Neural cell (in vitro differentiated cells): ENCODE measurements around the gene UBALD1. TPM values are rescaled to one million over a fixed set of nuclear protein-coding genes. Genes with fewer than 3 reads are reported as not detected.

Source experiments
- H2AFZ ChIP-seq: fragments of 200-600, 300-800 bp; sonication (generic), shearing (Covaris generic); 2 replicates; pipeline ENCODE4 v1.6.0; 2014; ENCODE audit warnings: low read depth, mild to moderate bottlenecking, antibody characterized with exemption, low read length, moderate library complexity
- H3F3A ChIP-seq: fragments of 200-600 bp; shearing (Covaris generic); 2 replicates; pipeline ENCODE4 v1.6.1; 2016; ENCODE audit warnings: mild to moderate bottlenecking, moderate library complexity, mixed read lengths, antibody characterized with exemption, low read length; ENCODE audit not compliant: insufficient read depth, poor library complexity, severe bottlenecking
- H3K27ac ChIP-seq: fragments of 200-600, 300-800 bp; sonication (generic), shearing (Covaris generic); 2 replicates; pipeline ENCODE4 v1.5.1; 2014; ENCODE audit warnings: mild to moderate bottlenecking, low read length, moderate library complexity
- H3K27me3 ChIP-seq: fragments of 300-800, 200-600 bp; sonication (generic), shearing (Covaris generic); 2 replicates; pipeline ENCODE4 v1.6.0; 2014; ENCODE audit warnings: mild to moderate bottlenecking, low read depth, low read length, moderate library complexity; ENCODE audit not compliant: insufficient read depth
- H3K36me3 ChIP-seq: fragments of 300-800, 200-600 bp; sonication (generic), shearing (Covaris generic); 2 replicates; pipeline ENCODE4 v1.5.1; 2014; ENCODE audit warnings: mild to moderate bottlenecking, antibody characterized with exemption, low read length, moderate library complexity; ENCODE audit not compliant: insufficient read depth
- H3K4me2 ChIP-seq: fragments of 300-800, 200-600 bp; sonication (generic), shearing (Covaris generic); 2 replicates; pipeline ENCODE4 v1.6.0; 2014; ENCODE audit warnings: mild to moderate bottlenecking, low read length
- H3K4me3 ChIP-seq: fragments of 300-800, 200-600 bp; sonication (generic), shearing (Covaris generic); 2 replicates; pipeline ENCODE4 v1.5.1; 2014; ENCODE audit warnings: mild to moderate bottlenecking, low read length, moderate library complexity
- H3K79me2 ChIP-seq: fragments of 200-600 bp; shearing (Covaris generic); replicated peaks from 2 replicates; pipeline ENCODE4 v1.6.0; 2014; ENCODE audit warnings: mild to moderate bottlenecking, low read length, moderate library complexity; ENCODE audit not compliant: insufficient read depth
- H3K9ac ChIP-seq: fragments of 300-800, 200-600 bp; sonication (generic), shearing (Covaris generic); 2 replicates; pipeline ENCODE4 v1.6.1; 2016; ENCODE audit warnings: mild to moderate bottlenecking, low read length, mixed read lengths
- H3K9me2 ChIP-seq: fragments of 200-600 bp; shearing (Covaris generic); 2 replicates; pipeline ENCODE4 v1.6.1; 2016; ENCODE audit warnings: mild to moderate bottlenecking, low read length, mixed read lengths; ENCODE audit not compliant: insufficient read depth
- H3K9me3 ChIP-seq: fragments of 200-600, 300-800 bp; sonication (generic), shearing (Covaris generic); 2 replicates; pipeline ENCODE4 v1.6.1; 2016; ENCODE audit warnings: mild to moderate bottlenecking, mixed run types, low read length, moderate library complexity, mixed read lengths
- H4K20me1 ChIP-seq: fragments of 200-600 bp; shearing (Covaris generic); 2 replicates; pipeline ENCODE4 v1.6.1; 2016; ENCODE audit warnings: mild to moderate bottlenecking, mixed run types; ENCODE audit not compliant: insufficient read depth
- CTCF ChIP-seq: fragments of 450-650 bp; IDR thresholded peaks from 2 replicates; pipeline ENCODE4 v1.5.1; 2014; ENCODE audit warnings: antibody characterized with exemption, mild to moderate bottlenecking, moderate library complexity; ENCODE audit not compliant: poor library complexity, severe bottlenecking
- EP300 ChIP-seq: fragments of 450-650 bp; conservative IDR thresholded peaks from 2 replicates; pipeline ENCODE4 v1.6.1; 2014; ENCODE audit warnings: antibody characterized with exemption, mild to moderate bottlenecking, moderate library complexity; ENCODE audit not compliant: poor library complexity, severe bottlenecking
- EZH2 ChIP-seq: fragments of 200-600, 300-800 bp; shearing (Covaris generic), sonication (generic); IDR thresholded peaks from 2 replicates; pipeline ENCODE4 v1.6.1; 2014; ENCODE audit warnings: antibody characterized with exemption, low read length, borderline replicate concordance, mild to moderate bottlenecking; ENCODE audit not compliant: insufficient read depth, poor library complexity, severe bottlenecking
- MXI1 ChIP-seq: fragments of 450-650 bp; conservative IDR thresholded peaks from 2 replicates; pipeline ENCODE4 v1.6.1; 2014; ENCODE audit warnings: antibody characterized with exemption, mild to moderate bottlenecking; ENCODE audit not compliant: poor library complexity, severe bottlenecking
- POLR2AphosphoS5 ChIP-seq: IDR thresholded peaks from 2 replicates; pipeline ENCODE4 v1.6.1; 2012
- RAD21 ChIP-seq: fragments of 450-650 bp; conservative IDR thresholded peaks from 2 replicates; pipeline ENCODE4 v1.6.1; 2014; ENCODE audit warnings: antibody characterized with exemption, mild to moderate bottlenecking, moderate library complexity
- REST ChIP-seq: IDR thresholded peaks from 2 replicates; pipeline ENCODE4 v1.6.1; 2012; ENCODE audit warnings: borderline replicate concordance
- SMC3 ChIP-seq: fragments of 450-650 bp; conservative IDR thresholded peaks from 2 replicates; pipeline ENCODE4 v1.6.1; 2014; ENCODE audit warnings: antibody characterized with exemption, mild to moderate bottlenecking, moderate library complexity; ENCODE audit not compliant: poor library complexity
- TAF1 ChIP-seq: IDR thresholded peaks from 2 replicates; pipeline ENCODE4 v1.6.1; 2012; ENCODE audit warnings: low read depth
- polyA plus RNA-seq: library from polyadenylated mRNA; depleted of rRNA; stranded (reverse); fragments of >200 nt; gene quantifications from 2 replicates; pipeline ENCODE4 v1.2.3, GENCODE V29; 2014

Gene UBALD1
- polyA plus RNA-seq, 1 donor from 2014 or later: 3.3 TPM

GRCh38 chr16:4566144-4566543 is 48.5 kb downstream of the UBALD1 start:
- no peaks in the 10 kb centered on the region for H4K20me1 ChIP-seq
- H3K9ac ChIP-seq: no peak overlapping the region
- H3K9me3 ChIP-seq: no peaks in the 10 kb centered on the region
- no peak overlapping the region for H3K27ac ChIP-seq
- H3K36me3 ChIP-seq: no peaks in the 10 kb centered on the region
- H2AFZ ChIP-seq: no peak overlapping the region
- TF ChIP-seq REST (no peak), RAD21 (no peak), POLR2AphosphoS5 (no peak), MXI1 (no peak), EZH2 (no peak), TAF1 (no peak), EP300 (no peak), SMC3 (no peak), CTCF (no peak)
- no peak overlapping the region for H3K4me2 ChIP-seq
- H3K79me2 ChIP-seq: no peaks in the 10 kb centered on the region
- no peaks in the 10 kb centered on the region for H3K27me3 ChIP-seq
- no peaks in the 10 kb centered on the region for H3K9me2 ChIP-seq
- H3K4me3 ChIP-seq: no peak overlapping the region
- no peaks in the 10 kb centered on the region for H3F3A ChIP-seq

- H3K4me2 ChIP-seq: no peak overlapping the region
- no peak overlapping the region for H2AFZ ChIP-seq
- no peaks in the 10 kb centered on the region for H3K9me3 ChIP-seq
- TF ChIP-seq RAD21 (no peak), EZH2 (no peak), EP300 (no peak), SMC3 (no peak), MXI1 (no peak), TAF1 (no peak), POLR2AphosphoS5 (no peak), REST (no peak), CTCF (no peak)
- no peak overlapping the region for H3K27ac ChIP-seq
- no peaks in the 10 kb centered on the region for H4K20me1 ChIP-seq
- no peaks in the 10 kb centered on the region for H3K79me2 ChIP-seq
- no peak overlapping the region for H3K4me3 ChIP-seq
- no peaks in the 10 kb centered on the region for H3K27me3 ChIP-seq
- no peaks in the 10 kb centered on the region for H3K9me2 ChIP-seq
- H3K36me3 ChIP-seq: no peaks in the 10 kb centered on the region
- H3K9ac ChIP-seq: no peak overlapping the region
- H3F3A ChIP-seq: no peaks in the 10 kb centered on the region
Observed at GRCh38 chr16:4564661-4565267, 49.9 kb downstream of the UBALD1 start.
